Activated T-cell treated with anti-CD3 and anti-CD28 coated beads, Interleukin-2, amount 50 U/mL, for 4 hours (primary cell): ENCODE data around the gene FGF14. TPM values are rescaled to one million over a fixed set of nuclear protein-coding genes. Genes with fewer than 3 reads are reported as not detected.

Source experiments
- ATAC-seq, 2 donors: fragments of 200-7000 bp; cut with Tn5 transposase; one replicate each; pipeline ENCODE4 v1.10.0; 2021
- DNase-seq: peaks from one replicate; pipeline ENCODE4 v3.0.0-alpha.2; 2020
- H3K27me3 Mint-ChIP-seq: one replicate; pipeline ENCODE4 v1.8.0; 2021; ENCODE audit warnings: low read depth, mixed read lengths
- H3K36me3 Mint-ChIP-seq: one replicate; pipeline ENCODE4 v1.8.0; 2022; ENCODE audit warnings: mixed read lengths; ENCODE audit not compliant: insufficient read depth
- H3K4me1 Mint-ChIP-seq: one replicate; pipeline ENCODE4 v1.8.0; 2021; ENCODE audit warnings: low read depth, mixed read lengths
- H3K4me3 Mint-ChIP-seq: one replicate; pipeline ENCODE4 v1.8.0; 2021; ENCODE audit warnings: mild to moderate bottlenecking, moderate library complexity, mixed read lengths
- H3K9me3 Mint-ChIP-seq: one replicate; pipeline ENCODE4 v1.8.0; 2021; ENCODE audit warnings: mixed read lengths
- total RNA-seq, 3 donors: library from RNA; stranded (reverse); gene quantifications; one replicate each; pipeline ENCODE4 v1.2.1, GENCODE V29; 2021

FGF14 gene
- total RNA-seq, 3 donors from 2014 or later: not detected

- Mint-ChIP-seq H3K27me3 (peaks cover 9% of the 10 kb centered on the region), H3K4me3 (no peak overlapping the region), H3K4me1 (no peaks in the 10 kb centered on the region), H3K9me3 (no peaks in the 10 kb centered on the region), H3K36me3 (no peaks in the 10 kb centered on the region)
- ATAC-seq (no peak), DNase-seq (no peak)
Observed at GRCh38 chr13:101749584-101749983, 652.3 kb downstream of the FGF14 start.

GRCh38 chr13:101747039-101747438 lies 654.8 kb downstream of the FGF14 start:
- no peak overlapping the region for H3K4me3 Mint-ChIP-seq
- DNase-seq (no peak), ATAC-seq (no peak)
- no peaks in the 10 kb centered on the region for H3K9me3 Mint-ChIP-seq
- H3K36me3 Mint-ChIP-seq: no peaks in the 10 kb centered on the region
- peaks cover 9% of the 10 kb centered on the region for H3K27me3 Mint-ChIP-seq
- H3K4me1 Mint-ChIP-seq: no peaks in the 10 kb centered on the region

- Mint-ChIP-seq H3K4me3 (no peak overlapping the region), H3K36me3 (no peaks in the 10 kb centered on the region), H3K27me3 (peaks cover 9% of the 10 kb centered on the region), H3K4me1 (no peaks in the 10 kb centered on the region), H3K9me3 (no peaks in the 10 kb centered on the region)
- DNase-seq (no peak), ATAC-seq (no peak)
Observed at GRCh38 chr13:101746513-101746912, 655.3 kb downstream of the FGF14 start.

- Mint-ChIP-seq H3K36me3 (no peaks in the 10 kb centered on the region), H3K4me1 (no peaks in the 10 kb centered on the region), H3K9me3 (no peaks in the 10 kb centered on the region), H3K4me3 (no peak overlapping the region), H3K27me3 (no peaks in the 10 kb centered on the region)
- ATAC-seq: no peak
- no peak for DNase-seq
Observed at GRCh38 chr13:101739382-101740178, 662.3 kb downstream of the FGF14 start.

GRCh38 chr13:101738336-101738735 lies 663.5 kb downstream of the FGF14 start:
- no peaks in the 10 kb centered on the region for H3K27me3 Mint-ChIP-seq
- DNase-seq (no peak), ATAC-seq (no peak)
- no peaks in the 10 kb centered on the region for H3K4me1 Mint-ChIP-seq
- no peaks in the 10 kb centered on the region for H3K36me3 Mint-ChIP-seq
- H3K9me3 Mint-ChIP-seq: no peaks in the 10 kb centered on the region
- no peak overlapping the region for H3K4me3 Mint-ChIP-seq

- Mint-ChIP-seq H3K27me3 (no peaks in the 10 kb centered on the region), H3K9me3 (no peaks in the 10 kb centered on the region), H3K4me1 (no peaks in the 10 kb centered on the region), H3K4me3 (no peak overlapping the region), H3K36me3 (no peaks in the 10 kb centered on the region)
- no peak for DNase-seq
- no peak for ATAC-seq
Observed at GRCh38 chr13:101736566-101736965, 665.3 kb downstream of the FGF14 start.

GRCh38 chr13:101730420-101731000 lies 671.3 kb downstream of the FGF14 start:
- Mint-ChIP-seq H3K9me3 (no peaks in the 10 kb centered on the region), H3K36me3 (no peaks in the 10 kb centered on the region), H3K4me3 (no peak overlapping the region)

GRCh38 chr13:101728615-101729014 lies 673.2 kb downstream of the FGF14 start:
- no peaks in the 10 kb centered on the region for H3K27me3 Mint-ChIP-seq
- no peaks in the 10 kb centered on the region for H3K36me3 Mint-ChIP-seq
- H3K4me1 Mint-ChIP-seq: no peaks in the 10 kb centered on the region
- no peaks in the 10 kb centered on the region for H3K9me3 Mint-ChIP-seq
- no peak for DNase-seq
- ATAC-seq: no peak
- H3K4me3 Mint-ChIP-seq: no peak overlapping the region

More at GRCh38 chr13:101730420-101731000, 671.3 kb downstream of the FGF14 start:
- DNase-seq: no peak
- no peaks in the 10 kb centered on the region for H3K27me3 Mint-ChIP-seq
- no peaks in the 10 kb centered on the region for H3K4me1 Mint-ChIP-seq
- no peak for ATAC-seq

GRCh38 chr13:101728021-101728420 lies 673.8 kb downstream of the FGF14 start:
- Mint-ChIP-seq H3K27me3 (no peaks in the 10 kb centered on the region), H3K4me1 (no peaks in the 10 kb centered on the region), H3K9me3 (no peaks in the 10 kb centered on the region), H3K36me3 (no peaks in the 10 kb centered on the region), H3K4me3 (no peak overlapping the region)
- DNase-seq: no peak
- ATAC-seq: no peak

GRCh38 chr13:101727118-101727517 lies 674.7 kb downstream of the FGF14 start:
- ATAC-seq: no peak
- no peaks in the 10 kb centered on the region for H3K4me1 Mint-ChIP-seq
- no peaks in the 10 kb centered on the region for H3K36me3 Mint-ChIP-seq
- no peak for DNase-seq
- H3K27me3 Mint-ChIP-seq: no peaks in the 10 kb centered on the region
- no peaks in the 10 kb centered on the region for H3K9me3 Mint-ChIP-seq
- no peak overlapping the region for H3K4me3 Mint-ChIP-seq

- Mint-ChIP-seq H3K36me3 (no peaks in the 10 kb centered on the region), H3K4me1 (no peaks in the 10 kb centered on the region), H3K27me3 (no peaks in the 10 kb centered on the region), H3K9me3 (no peaks in the 10 kb centered on the region), H3K4me3 (no peak overlapping the region)
- DNase-seq (no peak), ATAC-seq (no peak)
Observed at GRCh38 chr13:101726681-101727080, 675.2 kb downstream of the FGF14 start.

GRCh38 chr13:101718496-101718895 lies 683.4 kb downstream of the FGF14 start:
- no peaks in the 10 kb centered on the region for H3K36me3 Mint-ChIP-seq
- H3K4me3 Mint-ChIP-seq: no peak overlapping the region
- H3K9me3 Mint-ChIP-seq: no peaks in the 10 kb centered on the region
- ATAC-seq: no peak
- DNase-seq: no peak
- H3K4me1 Mint-ChIP-seq: no peaks in the 10 kb centered on the region
- H3K27me3 Mint-ChIP-seq: peaks cover 4% of the 10 kb centered on the region

- H3K4me1 Mint-ChIP-seq: no peaks in the 10 kb centered on the region
- no peaks in the 10 kb centered on the region for H3K36me3 Mint-ChIP-seq
- no peak overlapping the region for H3K4me3 Mint-ChIP-seq
- ATAC-seq: no peak
- no peak for DNase-seq
- no peaks in the 10 kb centered on the region for H3K9me3 Mint-ChIP-seq
- peaks cover 4% of the 10 kb centered on the region for H3K27me3 Mint-ChIP-seq
Observed at GRCh38 chr13:101717353-101717752, 684.5 kb downstream of the FGF14 start.

- ATAC-seq (no peak), DNase-seq (no peak)
- no peaks in the 10 kb centered on the region for H3K9me3 Mint-ChIP-seq
- H3K4me3 Mint-ChIP-seq: no peak overlapping the region
- H3K27me3 Mint-ChIP-seq: peaks cover 3% of the 10 kb centered on the region
- H3K36me3 Mint-ChIP-seq: no peaks in the 10 kb centered on the region
- no peaks in the 10 kb centered on the region for H3K4me1 Mint-ChIP-seq
Observed at GRCh38 chr13:101714195-101714594, 687.7 kb downstream of the FGF14 start.

GRCh38 chr13:101712026-101712348 lies 689.9 kb downstream of the FGF14 start:
- peaks cover 1% of the 10 kb centered on the region for H3K4me1 Mint-ChIP-seq
- DNase-seq: no peak
- no peak overlapping the region for H3K4me3 Mint-ChIP-seq
- ATAC-seq: no peak
- peaks cover 3% of the 10 kb centered on the region for H3K27me3 Mint-ChIP-seq
- no peaks in the 10 kb centered on the region for H3K9me3 Mint-ChIP-seq
- H3K36me3 Mint-ChIP-seq: no peaks in the 10 kb centered on the region
